ENCODE measurements around the gene THRA.

THRA gene

DNA sequence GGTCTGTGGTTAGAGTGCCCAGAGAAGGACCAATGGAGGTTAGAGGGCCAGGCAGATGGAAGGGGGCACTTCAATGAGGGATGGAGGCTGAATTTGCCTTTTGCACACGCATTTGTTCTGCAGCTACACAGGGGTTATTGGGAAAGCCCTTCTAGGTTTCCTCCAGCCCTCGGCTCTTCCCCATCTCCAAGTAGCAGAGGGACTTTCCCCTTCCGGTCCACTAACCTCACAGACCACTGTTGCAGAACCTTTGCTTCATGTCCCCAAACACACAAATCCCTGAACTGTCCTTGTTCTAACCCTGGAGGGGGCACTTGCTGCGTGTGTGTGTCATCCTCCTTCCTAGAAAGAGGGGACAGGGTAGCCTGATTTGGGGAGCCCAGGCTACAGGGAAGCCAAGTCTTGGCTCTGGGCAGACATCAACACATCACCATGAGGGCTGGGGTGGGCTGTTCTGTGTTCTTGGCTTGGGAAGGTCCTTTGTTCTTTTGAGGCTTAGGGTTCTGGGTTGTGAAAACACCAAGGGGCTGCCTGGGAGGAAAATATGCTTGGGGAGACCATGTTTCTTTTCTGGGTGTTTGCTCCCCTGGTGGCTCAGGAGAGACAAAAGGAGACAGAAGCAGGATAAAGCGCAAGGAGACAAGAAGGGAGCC, 44.9 kb downstream of the THRA start:
- POLR2A ChIA-PET (ENCODE audit: low non-redundant PET) = no interaction called here
- CTCF ChIA-PET = no interaction called here
- peak overlapping the region; percentile 76 for H3K27ac ChIP-seq
- TF ChIP-seq, protein P1, sequence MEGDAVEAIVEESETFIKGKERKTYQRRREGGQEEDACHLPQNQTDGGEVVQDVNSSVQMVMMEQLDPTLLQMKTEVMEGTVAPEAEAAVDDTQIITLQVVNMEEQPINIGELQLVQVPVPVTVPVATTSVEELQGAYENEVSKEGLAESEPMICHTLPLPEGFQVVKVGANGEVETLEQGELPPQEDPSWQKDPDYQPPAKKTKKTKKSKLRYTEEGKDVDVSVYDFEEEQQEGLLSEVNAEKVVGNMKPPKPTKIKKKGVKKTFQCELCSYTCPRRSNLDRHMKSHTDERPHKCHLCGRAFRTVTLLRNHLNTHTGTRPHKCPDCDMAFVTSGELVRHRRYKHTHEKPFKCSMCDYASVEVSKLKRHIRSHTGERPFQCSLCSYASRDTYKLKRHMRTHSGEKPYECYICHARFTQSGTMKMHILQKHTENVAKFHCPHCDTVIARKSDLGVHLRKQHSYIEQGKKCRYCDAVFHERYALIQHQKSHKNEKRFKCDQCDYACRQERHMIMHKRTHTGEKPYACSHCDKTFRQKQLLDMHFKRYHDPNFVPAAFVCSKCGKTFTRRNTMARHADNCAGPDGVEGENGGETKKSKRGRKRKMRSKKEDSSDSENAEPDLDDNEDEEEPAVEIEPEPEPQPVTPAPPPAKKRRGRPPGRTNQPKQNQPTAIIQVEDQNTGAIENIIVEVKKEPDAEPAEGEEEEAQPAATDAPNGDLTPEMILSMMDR (conservative IDR thresholded peaks at IDR 0.05; ENCODE audit: low read depth) = no peak
- DNase-seq (ENCODE audit: low spot score) = no peak

DNA sequence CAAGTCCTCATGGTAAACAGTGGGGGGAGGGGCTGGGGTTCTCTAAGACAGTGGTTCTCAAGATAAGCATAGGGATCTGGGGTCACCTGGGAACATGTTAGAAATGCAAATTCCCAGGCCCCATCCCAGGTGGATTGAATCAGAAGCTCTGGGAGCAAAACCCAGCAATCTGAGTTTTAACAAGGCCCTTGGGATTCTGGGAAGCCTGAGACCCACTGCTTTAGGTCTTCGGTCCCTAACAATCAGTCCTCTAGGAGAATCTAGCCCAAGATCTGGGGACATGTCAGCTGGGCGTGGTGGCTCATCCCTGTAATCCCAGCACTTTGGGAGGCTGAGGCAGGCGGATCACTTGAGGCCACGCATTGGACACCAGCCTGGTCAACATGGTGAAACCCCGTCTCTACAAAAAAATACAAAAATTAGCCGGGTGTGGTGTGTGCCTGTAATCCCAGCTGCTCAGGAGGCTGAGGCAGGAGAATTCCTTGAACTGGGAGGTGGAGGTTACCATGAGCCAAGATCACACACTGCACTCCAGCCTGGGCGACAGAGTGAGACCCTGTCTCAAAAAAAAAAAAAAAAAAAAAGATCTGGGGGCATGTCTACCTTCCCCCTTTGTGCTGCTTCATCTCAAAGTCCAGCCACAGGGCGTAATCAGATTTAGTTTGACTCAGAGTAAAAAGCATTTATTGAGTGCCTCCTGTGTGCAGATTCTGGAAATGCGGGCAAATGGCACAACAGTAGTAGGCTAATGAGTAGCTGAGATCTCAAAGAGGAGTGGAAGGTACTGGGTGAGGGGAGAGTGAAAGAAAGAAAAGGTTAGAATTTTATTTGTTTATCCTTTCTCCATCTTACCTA, 46.4 kb downstream of the THRA start:
- ChIA-PET POLR2A (ENCODE audit: low non-redundant PET) (interaction anchor here (0.6 to 0.7 kb wide), 2 partner anchors 12 to 108 kb away, joined by 3 to 6 read pairs; no protein-coding TSS in a partner anchor), CTCF (interaction anchor here (0.7 to 2.7 kb wide), 2 partner anchors 9 to 11 kb away, joined by 9 to 11 read pairs; partner anchors contain the start of gene NR1D1)
- peak overlapping the region; percentile 76 for H3K27ac ChIP-seq
- DNase-seq (ENCODE audit: low spot score) = no peak
- TF ChIP-seq, protein P1 (conservative IDR thresholded peaks at IDR 0.05; ENCODE audit: low read depth) = no peak

DNA sequence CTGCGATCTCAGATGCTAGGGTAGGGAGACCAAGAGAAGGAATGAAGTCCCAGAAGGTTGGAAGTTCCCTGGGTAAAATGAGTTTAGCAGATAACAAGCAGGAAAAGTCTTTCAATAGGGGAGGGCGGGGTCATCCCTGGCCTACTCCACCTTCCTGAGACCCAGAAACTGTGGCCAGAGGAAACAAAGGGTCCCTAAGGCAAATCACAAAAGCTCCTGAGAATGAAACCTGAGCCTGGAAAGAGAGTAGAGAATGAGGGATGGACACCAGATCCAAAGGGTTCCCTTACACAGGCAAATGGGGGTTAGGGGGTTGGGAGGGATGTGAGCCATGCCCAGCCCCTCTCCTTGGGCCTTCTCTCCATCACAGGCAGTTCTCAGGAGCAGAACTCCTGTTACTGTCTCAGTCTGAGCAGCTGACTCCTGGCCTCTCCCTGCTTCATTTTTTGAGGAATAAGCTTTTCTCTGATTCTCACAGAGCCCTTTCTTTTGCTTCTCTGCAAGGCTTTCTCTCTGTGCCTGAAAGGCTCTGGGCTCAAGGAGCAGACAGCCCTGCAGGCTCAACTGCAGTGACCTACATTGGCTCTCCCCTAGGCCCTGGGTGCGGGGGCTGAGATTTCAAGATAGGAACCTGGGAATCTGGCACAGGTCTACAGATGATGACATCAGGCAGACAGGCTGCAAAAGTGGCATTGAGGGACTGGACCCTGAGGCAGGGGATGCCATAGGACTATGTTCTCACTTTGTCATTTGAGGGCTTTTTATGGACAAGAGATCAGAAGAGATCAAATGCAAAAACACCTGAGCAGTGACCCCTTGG, 47.5 kb downstream of the THRA start:
- peak overlapping the region; percentile 91 for H3K27ac ChIP-seq
- TF ChIP-seq, protein P1 (conservative IDR thresholded peaks at IDR 0.05; ENCODE audit: low read depth) = no peak
- CTCF ChIA-PET = interaction anchor here (0.6 to 2.7 kb wide), 5 partner anchors 10 to 47 kb away, joined by 3 to 11 read pairs (median 3); partner anchors contain the start of genes NR1D1 and THRA
- POLR2A ChIA-PET (ENCODE audit: low non-redundant PET) = interaction anchor here (0.7 kb wide), 1 partner anchor 107 kb away, joined by 6 read pairs; no protein-coding TSS in a partner anchor
- DNase-seq (ENCODE audit: low spot score) = no peak

DNA sequence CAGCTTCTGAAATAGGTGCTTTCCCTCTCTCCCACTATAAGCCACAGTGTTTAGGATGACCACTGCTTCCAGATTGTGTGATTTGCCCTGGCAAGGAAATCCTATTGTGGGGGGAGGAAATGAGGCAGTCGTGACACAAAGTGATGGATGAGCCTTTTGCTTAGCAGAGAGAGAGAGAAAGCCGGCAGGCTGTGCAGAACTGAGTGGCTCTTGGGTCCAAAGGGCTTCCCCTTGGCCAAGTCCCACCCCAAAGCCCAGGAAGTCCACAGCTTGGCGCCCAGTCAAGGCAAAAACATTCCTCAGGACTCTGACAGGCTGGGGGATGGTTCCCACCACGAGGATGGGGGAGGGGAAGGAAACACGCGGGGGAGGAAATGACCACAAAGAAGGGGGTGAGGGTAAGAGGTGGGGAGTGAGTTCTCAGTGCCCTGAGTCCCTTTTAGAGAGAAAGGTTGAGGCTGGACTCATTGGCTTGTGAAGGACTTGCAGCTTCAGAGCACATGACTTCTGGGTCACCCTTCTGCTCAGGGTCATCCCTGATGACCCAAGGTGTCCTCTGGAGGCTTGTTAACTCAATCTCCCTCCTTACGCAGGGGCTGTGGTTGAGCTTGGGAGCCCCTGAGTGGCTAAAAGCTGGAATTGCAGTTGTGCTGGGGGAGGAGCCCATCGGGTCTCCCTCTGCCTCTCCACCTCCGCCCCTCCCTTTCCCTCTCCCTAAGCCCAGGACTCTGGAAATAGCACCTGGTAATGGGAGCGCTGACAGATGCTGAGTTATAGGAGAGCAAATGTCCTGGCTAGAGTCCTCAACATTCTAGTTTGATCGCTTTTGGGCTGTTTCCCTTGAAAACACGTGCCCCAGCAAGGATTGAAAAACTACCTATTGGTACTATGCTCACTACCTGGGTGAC, 48.7 kb downstream of the THRA start:
- TF ChIP-seq, protein P1 (conservative IDR thresholded peaks at IDR 0.05; ENCODE audit: low read depth) = peak; percentile 86
- DNase-seq (ENCODE audit: low spot score) = peak; percentile 95
- peak overlapping the region; percentile 91 for H3K27ac ChIP-seq
- CTCF ChIA-PET = interaction anchor here (0.5 to 2.7 kb wide), 12 partner anchors 12 to 285 kb away, joined by 3 to 11 read pairs (median 3); partner anchors contain the start of genes MED24, NR1D1 and THRA
- POLR2A ChIA-PET (ENCODE audit: low non-redundant PET) = interaction anchor here (0.8 to 1.0 kb wide), 3 partner anchors 11 to 51 kb away, joined by 3 to 6 read pairs (median 3); partner anchors contain the start of gene NR1D1

DNA sequence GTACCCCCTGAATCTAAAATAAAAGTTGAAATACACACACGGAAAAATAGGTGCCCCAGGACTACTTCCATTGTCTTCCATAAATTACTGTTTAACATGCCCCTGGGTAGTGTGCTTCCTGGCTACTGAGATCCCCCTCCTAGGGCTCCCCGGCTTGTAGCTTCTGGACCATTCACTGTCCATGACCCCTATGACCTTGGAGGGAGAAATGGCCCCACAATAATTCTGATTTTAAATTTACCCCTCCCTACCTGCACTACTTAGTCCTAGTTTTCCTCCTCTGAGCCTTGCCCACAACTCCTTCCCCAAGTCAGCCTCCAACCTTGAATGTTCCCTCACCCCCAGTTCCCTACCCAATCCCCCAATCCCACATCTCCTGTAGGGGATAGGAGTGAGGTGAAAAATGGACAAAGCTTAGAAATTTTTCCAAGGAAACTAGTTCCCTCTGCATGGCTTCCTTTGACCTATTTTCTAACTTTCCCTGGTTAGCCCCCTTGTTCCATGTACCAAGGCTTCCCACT, 49.5 kb downstream of the THRA start:
- ChIA-PET CTCF (interaction anchor here (0.5 to 2.7 kb wide), 10 partner anchors 12 to 385 kb away, joined by 3 to 11 read pairs (median 3); partner anchors contain the start of genes MED24 and NR1D1), POLR2A (ENCODE audit: low non-redundant PET) (interaction anchor here (0.8 to 1.0 kb wide), 3 partner anchors 12 to 51 kb away, joined by 3 to 6 read pairs (median 3); partner anchors contain the start of gene NR1D1)
- H3K27ac ChIP-seq = peak overlapping the region; percentile 91
- TF ChIP-seq, protein P1 (conservative IDR thresholded peaks at IDR 0.05; ENCODE audit: low read depth) = no peak
- DNase-seq (ENCODE audit: low spot score) = no peak
